ENCODE results near the gene IMMP2L.
"Not testable (repeated sequence)": the region's sequence is repeated elsewhere in the genome, so short reads cannot be mapped to it uniquely, and the experiment has no call there.

IMMP2L gene

GRCh38 chr7:111509288-111509687 lies 53.0 kb downstream of the IMMP2L start:
- Histone ChIP-seq H3K9ac (ENCODE audit: low read length in 2 of 2) (no peak overlapping the region), H3K9me3 (ENCODE audit: control insufficient read depth in 2 of 2, low read length in 2 of 2) (no peaks in the 10 kb centered on the region), H3K27me3 (ENCODE audit: control insufficient read depth in 1 of 2, insufficient read depth in 2 of 2, low read length in 2 of 2) (no peaks in the 10 kb centered on the region), H3K4me3 (ENCODE audit: low read length in 2 of 2) (no peak overlapping the region), H3K27ac (ENCODE audit: low read length) (no peak overlapping the region), H3K4me1 (ENCODE audit: control insufficient read depth, insufficient read depth, low read length) (no peaks in the 10 kb centered on the region), H3K36me3 (ENCODE audit: control insufficient read depth in 2 of 2, insufficient read depth in 2 of 2, low read length in 2 of 2) (no peaks in the 10 kb centered on the region)

- no peak overlapping the region for H3K9ac ChIP-seq (ENCODE audit: low read length in 2 of 2)
- no peak overlapping the region for H3K4me3 ChIP-seq (ENCODE audit: low read length in 2 of 2)
- H3K4me1 ChIP-seq (ENCODE audit: control insufficient read depth, insufficient read depth, low read length), result no peaks in the 10 kb centered on the region
- no peaks in the 10 kb centered on the region for H3K9me3 ChIP-seq (ENCODE audit: control insufficient read depth in 2 of 2, low read length in 2 of 2)
- no peaks in the 10 kb centered on the region for H3K36me3 ChIP-seq (ENCODE audit: control insufficient read depth in 2 of 2, insufficient read depth in 2 of 2, low read length in 2 of 2)
- no peaks in the 10 kb centered on the region for H3K27me3 ChIP-seq (ENCODE audit: control insufficient read depth in 1 of 2, insufficient read depth in 2 of 2, low read length in 2 of 2)
- no peak overlapping the region for H3K27ac ChIP-seq (ENCODE audit: low read length)
These were observed 53.9 kb downstream of the IMMP2L start for GRCh38 chr7:111508387-111508786.

GRCh38 chr7:111505422-111505821 lies 56.9 kb downstream of the IMMP2L start:
- H3K27ac ChIP-seq (ENCODE audit: low read length); H3K4me3 ChIP-seq (ENCODE audit: low read length in 2 of 2); H3K27me3 ChIP-seq (ENCODE audit: control insufficient read depth in 1 of 2, insufficient read depth in 2 of 2, low read length in 2 of 2): not testable (repeated sequence)

GRCh38 chr7:111501799-111502198 lies 60.5 kb downstream of the IMMP2L start:
- H3K36me3 ChIP-seq (ENCODE audit: control insufficient read depth in 2 of 2, insufficient read depth in 2 of 2, low read length in 2 of 2); H3K27ac ChIP-seq (ENCODE audit: low read length); H3K4me1 ChIP-seq (ENCODE audit: control insufficient read depth, insufficient read depth, low read length); H3K9ac ChIP-seq (ENCODE audit: low read length in 2 of 2); H3K9me3 ChIP-seq (ENCODE audit: control insufficient read depth in 2 of 2, low read length in 2 of 2); H3K27me3 ChIP-seq (ENCODE audit: control insufficient read depth in 1 of 2, insufficient read depth in 2 of 2, low read length in 2 of 2); H3K4me3 ChIP-seq (ENCODE audit: low read length in 2 of 2): not testable (repeated sequence)

More at GRCh38 chr7:111505422-111505821, 56.9 kb downstream of the IMMP2L start:
- H3K4me1 ChIP-seq (ENCODE audit: control insufficient read depth, insufficient read depth, low read length); H3K36me3 ChIP-seq (ENCODE audit: control insufficient read depth in 2 of 2, insufficient read depth in 2 of 2, low read length in 2 of 2); H3K9me3 ChIP-seq (ENCODE audit: control insufficient read depth in 2 of 2, low read length in 2 of 2); H3K9ac ChIP-seq (ENCODE audit: low read length in 2 of 2): not testable (repeated sequence)

GRCh38 chr7:111499027-111499426 lies 63.3 kb downstream of the IMMP2L start:
- H3K27me3 ChIP-seq (ENCODE audit: control insufficient read depth in 1 of 2, insufficient read depth in 2 of 2, low read length in 2 of 2), result no peaks in the 10 kb centered on the region
- H3K4me1 ChIP-seq (ENCODE audit: control insufficient read depth, insufficient read depth, low read length), result peaks cover 4% of the 10 kb centered on the region
- no peaks in the 10 kb centered on the region for H3K9me3 ChIP-seq (ENCODE audit: control insufficient read depth in 2 of 2, low read length in 2 of 2)
- H3K9ac ChIP-seq (ENCODE audit: low read length in 2 of 2), result no peak overlapping the region
- no peak overlapping the region for H3K27ac ChIP-seq (ENCODE audit: low read length)
- no peak overlapping the region for H3K4me3 ChIP-seq (ENCODE audit: low read length in 2 of 2)
- H3K36me3 ChIP-seq (ENCODE audit: control insufficient read depth in 2 of 2, insufficient read depth in 2 of 2, low read length in 2 of 2), result no peaks in the 10 kb centered on the region

- Histone ChIP-seq H3K27me3 (ENCODE audit: control insufficient read depth in 1 of 2, insufficient read depth in 2 of 2, low read length in 2 of 2) (no peaks in the 10 kb centered on the region), H3K9me3 (ENCODE audit: control insufficient read depth in 2 of 2, low read length in 2 of 2) (no peaks in the 10 kb centered on the region), H3K9ac (ENCODE audit: low read length in 2 of 2) (no peak overlapping the region), H3K4me3 (ENCODE audit: low read length in 2 of 2) (no peak overlapping the region), H3K4me1 (ENCODE audit: control insufficient read depth, insufficient read depth, low read length) (peaks cover 4% of the 10 kb centered on the region), H3K27ac (ENCODE audit: low read length) (no peak overlapping the region), H3K36me3 (ENCODE audit: control insufficient read depth in 2 of 2, insufficient read depth in 2 of 2, low read length in 2 of 2) (no peaks in the 10 kb centered on the region)
These were observed 63.8 kb downstream of the IMMP2L start for GRCh38 chr7:111498391-111499007.

GRCh38 chr7:111495173-111495810 lies 67.0 kb downstream of the IMMP2L start:
- H3K4me3 ChIP-seq (ENCODE audit: low read length in 2 of 2), result no peak overlapping the region
- H3K9ac ChIP-seq (ENCODE audit: low read length in 2 of 2), result no peak overlapping the region
- peaks cover 4% of the 10 kb centered on the region for H3K4me1 ChIP-seq (ENCODE audit: control insufficient read depth, insufficient read depth, low read length)

GRCh38 chr7:111492234-111492633 lies 70.1 kb downstream of the IMMP2L start:
- no peaks in the 10 kb centered on the region for H3K4me1 ChIP-seq (ENCODE audit: control insufficient read depth, insufficient read depth, low read length)
- no peaks in the 10 kb centered on the region for H3K36me3 ChIP-seq (ENCODE audit: control insufficient read depth in 2 of 2, insufficient read depth in 2 of 2, low read length in 2 of 2)
- no peak overlapping the region for H3K4me3 ChIP-seq (ENCODE audit: low read length in 2 of 2)
- no peaks in the 10 kb centered on the region for H3K27me3 ChIP-seq (ENCODE audit: control insufficient read depth in 1 of 2, insufficient read depth in 2 of 2, low read length in 2 of 2)
- no peaks in the 10 kb centered on the region for H3K9me3 ChIP-seq (ENCODE audit: control insufficient read depth in 2 of 2, low read length in 2 of 2)
- H3K9ac ChIP-seq (ENCODE audit: low read length in 2 of 2), result no peak overlapping the region
- no peak overlapping the region for H3K27ac ChIP-seq (ENCODE audit: low read length)

More at GRCh38 chr7:111495173-111495810, 67.0 kb downstream of the IMMP2L start:
- Histone ChIP-seq H3K36me3 (ENCODE audit: control insufficient read depth in 2 of 2, insufficient read depth in 2 of 2, low read length in 2 of 2) (no peaks in the 10 kb centered on the region), H3K27me3 (ENCODE audit: control insufficient read depth in 1 of 2, insufficient read depth in 2 of 2, low read length in 2 of 2) (no peaks in the 10 kb centered on the region), H3K27ac (ENCODE audit: low read length) (no peak overlapping the region), H3K9me3 (ENCODE audit: control insufficient read depth in 2 of 2, low read length in 2 of 2) (no peaks in the 10 kb centered on the region)

- no peaks in the 10 kb centered on the region for H3K27me3 ChIP-seq (ENCODE audit: control insufficient read depth in 1 of 2, insufficient read depth in 2 of 2, low read length in 2 of 2)
- H3K9me3 ChIP-seq (ENCODE audit: control insufficient read depth in 2 of 2, low read length in 2 of 2), result no peaks in the 10 kb centered on the region
- no peak overlapping the region for H3K9ac ChIP-seq (ENCODE audit: low read length in 2 of 2)
- H3K4me3 ChIP-seq (ENCODE audit: low read length in 2 of 2), result no peak overlapping the region
- H3K36me3 ChIP-seq (ENCODE audit: control insufficient read depth in 2 of 2, insufficient read depth in 2 of 2, low read length in 2 of 2), result no peaks in the 10 kb centered on the region
- no peak overlapping the region for H3K27ac ChIP-seq (ENCODE audit: low read length)
- no peaks in the 10 kb centered on the region for H3K4me1 ChIP-seq (ENCODE audit: control insufficient read depth, insufficient read depth, low read length)
These were observed 75.7 kb downstream of the IMMP2L start for GRCh38 chr7:111486472-111487142.

- H3K36me3 ChIP-seq (ENCODE audit: control insufficient read depth in 2 of 2, insufficient read depth in 2 of 2, low read length in 2 of 2), result no peaks in the 10 kb centered on the region
- no peaks in the 10 kb centered on the region for H3K9me3 ChIP-seq (ENCODE audit: control insufficient read depth in 2 of 2, low read length in 2 of 2)
- no peaks in the 10 kb centered on the region for H3K27me3 ChIP-seq (ENCODE audit: control insufficient read depth in 1 of 2, insufficient read depth in 2 of 2, low read length in 2 of 2)
- no peak overlapping the region for H3K27ac ChIP-seq (ENCODE audit: low read length)
- no peak overlapping the region for H3K4me3 ChIP-seq (ENCODE audit: low read length in 2 of 2)
- no peaks in the 10 kb centered on the region for H3K4me1 ChIP-seq (ENCODE audit: control insufficient read depth, insufficient read depth, low read length)
- no peak overlapping the region for H3K9ac ChIP-seq (ENCODE audit: low read length in 2 of 2)
These were observed 76.5 kb downstream of the IMMP2L start for GRCh38 chr7:111485701-111486380.
